Natural killer cell (primary cell): ENCODE results near the gene PIGC. TPM values are rescaled to one million over a fixed set of nuclear protein-coding genes. Genes with fewer than 3 reads are reported as not detected.
"Not testable (repeated sequence)": the region's sequence is repeated elsewhere in the genome, so short reads cannot be mapped to it uniquely, and the experiment has no call there.

Experiments used
- ATAC-seq, 3 donors: fragments of 150-1000 bp in 2 of 3; fragments of 200-7000 bp in 1 of 3; cut with Tn5 transposase; 1 replicate in 1 of 3; 2 replicates in 2 of 3; pipeline ENCODE4 v1.10.0; 2021; ENCODE audit warnings: mild to moderate bottlenecking in 2 of 3, moderate library complexity in 2 of 3
- DNase-seq, 2 donors: peaks; one replicate each; pipeline versions ENCODE4 v3.0.0 to v3.0.0-alpha.2; 2013 to 2021; ENCODE audit warnings: mixed read lengths in 1 of 2
- H3K27ac ChIP-seq: one replicate; pipeline ENCODE4 v1.5.1; 2013; ENCODE audit warnings: mild to moderate bottlenecking, low read length
- H3K27me3 ChIP-seq: one replicate; pipeline ENCODE4 v1.6.1; 2013; ENCODE audit warnings: low read length; ENCODE audit not compliant: control insufficient read depth, insufficient read depth
- H3K36me3 ChIP-seq: one replicate; pipeline ENCODE4 v1.6.1; 2013; ENCODE audit warnings: low read length; ENCODE audit not compliant: control insufficient read depth, insufficient read depth
- H3K4me1 ChIP-seq: one replicate; pipeline ENCODE4 v1.6.1; 2013; ENCODE audit warnings: low read length; ENCODE audit not compliant: control insufficient read depth, insufficient read depth
- H3K4me3 ChIP-seq: one replicate; pipeline ENCODE4 v1.5.1; 2013; ENCODE audit warnings: low read length
- H3K9me3 ChIP-seq: one replicate; pipeline ENCODE4 v1.6.1; 2013; ENCODE audit warnings: low read length; ENCODE audit not compliant: control insufficient read depth, insufficient read depth
- H3K27ac Mint-ChIP-seq, 2 donors: one replicate each; pipeline ENCODE4 v1.8.0; 2022; ENCODE audit warnings: mild to moderate bottlenecking in 2 of 2, mixed read lengths in 2 of 2, moderate library complexity in 1 of 2
- H3K27me3 Mint-ChIP-seq, 2 donors: one replicate each; pipeline ENCODE4 v1.8.0; 2022; ENCODE audit warnings: low read depth in 2 of 2, mixed read lengths in 2 of 2
- H3K36me3 Mint-ChIP-seq: one replicate; pipeline ENCODE4 v1.8.0; 2022; ENCODE audit warnings: mixed read lengths
- H3K4me1 Mint-ChIP-seq, 2 donors: one replicate each; pipeline ENCODE4 v1.8.0; 2022; ENCODE audit warnings: mixed read lengths in 2 of 2
- H3K4me3 Mint-ChIP-seq: one replicate; pipeline ENCODE4 v1.8.0; 2022; ENCODE audit warnings: mild to moderate bottlenecking, moderate library complexity, mixed read lengths
- H3K9me3 Mint-ChIP-seq, 2 donors: one replicate each; pipeline ENCODE4 v1.8.0; 2022; ENCODE audit warnings: mixed read lengths in 2 of 2
- CTCF ChIP-seq: fragments of 200-600 bp; IDR thresholded peaks from one replicate; pipeline ENCODE4 v1.8.0; 2022; ENCODE audit warnings: antibody characterized with exemption
- WGBS: methylation state at CpG from one replicate; pipeline ENCODE4 v1.1.7; 2013; ENCODE audit warnings: missing lambda C conversion rate; ENCODE audit not compliant: insufficient coverage; 5-methylcytosine and 5-hydroxymethylcytosine counted together
- intact Hi-C: fragments of 100-400 bp; cut with micrococcal nuclease; formaldehyde crosslinking; loops from one replicate; pipeline ENCODE4 v1.14.2; 2022
- total RNA-seq, 4 donors: library from RNA; stranded (reverse); fragments of 120-200 nt in 1 of 4; gene quantifications; one replicate each; pipeline versions ENCODE4 v1.2.3 to v1.2.4, GENCODE V29; 2013 to 2022

PIGC gene
- total RNA-seq, 3 donors from 2014 or later (not counting 1 experiment from before 2014, with no cell fraction given) = 27.9 to 35.7 (median 30.4) TPM

- H3K9me3 ChIP-seq = no peaks in the 10 kb centered on the region
- H3K36me3 Mint-ChIP-seq = peaks cover 6% of the 10 kb centered on the region
- no peak overlapping the region for H3K4me3 Mint-ChIP-seq
- 100% methylated on average over 2 of the region's 3 CpGs for WGBS
- no peak overlapping the region for H3K27ac ChIP-seq
- H3K9me3 Mint-ChIP-seq = no peaks in the 10 kb centered on the region
- no peak overlapping the region for H3K27ac Mint-ChIP-seq
- DNase-seq (no peak), ATAC-seq (no peak)
- intact Hi-C loops = no loop called here
- H3K4me1 ChIP-seq = peaks cover 12% of the 10 kb centered on the region
- H3K4me3 ChIP-seq = no peak overlapping the region
- H3K4me1 Mint-ChIP-seq = peaks cover 30 to 41% of the 10 kb centered on the region in 2 donors
- no peak for TF ChIP-seq CTCF
- H3K27me3 ChIP-seq = no peaks in the 10 kb centered on the region
- H3K27me3 Mint-ChIP-seq = no peaks in the 10 kb centered on the region
- no peaks in the 10 kb centered on the region for H3K36me3 ChIP-seq
Measured at GRCh38 chr1:172446547-172446946, 2.7 kb upstream of the PIGC start.

- H3K27ac Mint-ChIP-seq = peak overlapping the region; percentile 90 to 94
- peak overlapping the region; percentile 96 for H3K4me3 Mint-ChIP-seq
- H3K36me3 Mint-ChIP-seq = peaks cover 13% of the 10 kb centered on the region
- peak overlapping the region; percentile 89 for H3K4me3 ChIP-seq
- H3K4me1 ChIP-seq = peaks cover 5% of the 10 kb centered on the region
- peak overlapping the region; percentile 83 for H3K27ac ChIP-seq
- H3K9me3 ChIP-seq = no peaks in the 10 kb centered on the region
- TF ChIP-seq CTCF = no peak
- H3K36me3 ChIP-seq = no peaks in the 10 kb centered on the region
- no peaks in the 10 kb centered on the region for H3K27me3 Mint-ChIP-seq
- H3K9me3 Mint-ChIP-seq = no peaks in the 10 kb centered on the region
- no peak for ATAC-seq
- intact Hi-C loops = loop anchor here (5.0 kb wide), 2 partner anchors 86 to 641 kb away; no protein-coding TSS in a partner anchor
- H3K4me1 Mint-ChIP-seq = peaks cover 49 to 56% of the 10 kb centered on the region in 2 donors
- no peaks in the 10 kb centered on the region for H3K27me3 ChIP-seq
- no peak for DNase-seq
- 60% methylated on average over 2 of the region's 3 CpGs for WGBS
Measured at GRCh38 chr1:172442843-172443565, 865 bp downstream of the PIGC start.

GRCh38 chr1:172442404-172442803 lies 1.5 kb downstream of the PIGC start:
- Mint-ChIP-seq H3K4me3 (peak overlapping the region; percentile 96), H3K27me3 (no peaks in the 10 kb centered on the region), H3K36me3 (peaks cover 13% of the 10 kb centered on the region), H3K4me1 (peaks cover 50 to 57% of the 10 kb centered on the region in 2 donors), H3K9me3 (no peaks in the 10 kb centered on the region), H3K27ac (peak overlapping the region; percentile 90 to 94)
- no peaks in the 10 kb centered on the region for H3K36me3 ChIP-seq
- no peaks in the 10 kb centered on the region for H3K27me3 ChIP-seq
- DNase-seq = no peak
- peaks cover 5% of the 10 kb centered on the region for H3K4me1 ChIP-seq
- intact Hi-C loops = loop anchor here (5.0 kb wide), 2 partner anchors 85 to 640 kb away; no protein-coding TSS in a partner anchor
- WGBS = 97% methylated on average over 5 of the region's 6 CpGs
- no peak overlapping the region for H3K4me3 ChIP-seq
- H3K27ac ChIP-seq = no peak overlapping the region
- no peak for ATAC-seq
- TF ChIP-seq CTCF = no peak
- H3K9me3 ChIP-seq = no peaks in the 10 kb centered on the region

- not testable (repeated sequence) for H3K9me3 Mint-ChIP-seq
- no CpG with 5 or more reads among the region's 3 CpGs for WGBS
Measured at GRCh38 chr1:172437183-172437582, 6.7 kb downstream of the PIGC start.

More at GRCh38 chr1:172437183-172437582, 6.7 kb downstream of the PIGC start:
- H3K27ac ChIP-seq, H3K36me3 ChIP-seq, ATAC-seq, H3K27me3 ChIP-seq, H3K9me3 ChIP-seq, H3K4me3 ChIP-seq, H3K27ac Mint-ChIP-seq, DNase-seq, H3K27me3 Mint-ChIP-seq, intact Hi-C loops, H3K4me1 ChIP-seq, H3K4me3 Mint-ChIP-seq: not testable (repeated sequence)
- Mint-ChIP-seq H3K4me1 (peaks cover 43 to 45% of the 10 kb centered on the region in 2 donors), H3K36me3 (peaks cover 13% of the 10 kb centered on the region)
